Measurements from ENCODE around the gene NTM.

Gene NTM

GRCh38 chr11:132072044-132072857 lies 701.8 kb downstream of the NTM start:
- no peak for TF ChIP-seq CTCF (IDR thresholded peaks at IDR 0.05; ENCODE audit: low read depth, low read length)
- H3K4me3 ChIP-seq (ENCODE audit: low read depth, low read length), result peak overlapping the region; percentile 15; the same call in 1 of the 2 replicates

- peak overlapping the region; percentile 15; the same call in 1 of the 2 replicates for H3K4me3 ChIP-seq (ENCODE audit: low read depth, low read length)
- TF ChIP-seq CTCF (IDR thresholded peaks at IDR 0.05; ENCODE audit: low read depth, low read length), result no peak
Measured at GRCh38 chr11:132072858-132073211, 702.4 kb downstream of the NTM start.

GRCh38 chr11:132073787-132074186 lies 703.4 kb downstream of the NTM start:
- H3K4me3 ChIP-seq (ENCODE audit: low read depth, low read length), result no peak overlapping the region
- TF ChIP-seq CTCF (IDR thresholded peaks at IDR 0.05; ENCODE audit: low read depth, low read length), result no peak

- no peak overlapping the region for H3K4me3 ChIP-seq (ENCODE audit: low read depth, low read length)
- TF ChIP-seq CTCF (IDR thresholded peaks at IDR 0.05; ENCODE audit: low read depth, low read length), result no peak
Measured at GRCh38 chr11:132075447-132075846, 705.0 kb downstream of the NTM start.

GRCh38 chr11:132077416-132077815 lies 707.0 kb downstream of the NTM start:
- no peak overlapping the region for H3K4me3 ChIP-seq (ENCODE audit: low read depth, low read length)
- TF ChIP-seq CTCF (IDR thresholded peaks at IDR 0.05; ENCODE audit: low read depth, low read length), result no peak

- H3K4me3 ChIP-seq (ENCODE audit: low read depth, low read length), result no peak overlapping the region
- no peak for TF ChIP-seq CTCF (IDR thresholded peaks at IDR 0.05; ENCODE audit: low read depth, low read length)
Measured at GRCh38 chr11:132078264-132079076, 708.1 kb downstream of the NTM start.

- no peak for TF ChIP-seq CTCF (IDR thresholded peaks at IDR 0.05; ENCODE audit: low read depth, low read length)
Measured at GRCh38 chr11:132080127-132080526, 709.7 kb downstream of the NTM start.

More at GRCh38 chr11:132080127-132080526, 709.7 kb downstream of the NTM start:
- H3K4me3 ChIP-seq (ENCODE audit: low read depth, low read length), result no peak overlapping the region
